GM23338 (cell line): Measurements from ENCODE around the gene OR6C6. TPM values are rescaled to one million over a fixed set of nuclear protein-coding genes. Genes with fewer than 3 reads are reported as not detected.

Source experiments
- ATAC-seq: fragments of 200-7000 bp; cut with Tn5 transposase; 3 replicates; pipeline ENCODE4 v1.9.1; 2020
- DNase-seq: peaks from one replicate; pipeline ENCODE4 v3.0.0-alpha.2; 2015; ENCODE audit warnings: low spot score
- H2AFZ ChIP-seq: fragments of 200-600 bp; sonication (generic); 2 replicates; pipeline ENCODE4 v1.8.0; 2016; ENCODE audit warnings: antibody characterized with exemption, mild to moderate bottlenecking, moderate library complexity
- H3F3A ChIP-seq: fragments of 200-600 bp; sonication (generic); replicated peaks from 2 replicates; pipeline ENCODE4 v1.8.0; 2017; ENCODE audit warnings: antibody characterized with exemption, mixed run types, low read depth
- H3K27ac ChIP-seq: fragments of 200-600 bp; sonication (generic); 2 replicates; pipeline ENCODE4 v1.6.1; 2016; ENCODE audit warnings: low read depth
- H3K27me3 ChIP-seq: fragments of 200-600 bp; sonication (generic); 2 replicates; pipeline ENCODE4 v1.8.0; 2016; ENCODE audit warnings: mild to moderate bottlenecking, mixed run types, moderate library complexity; ENCODE audit not compliant: insufficient read depth
- H3K36me3 ChIP-seq: fragments of 200-600 bp; sonication (generic); 2 replicates; pipeline ENCODE4 v1.8.0; 2016; ENCODE audit warnings: mild to moderate bottlenecking; ENCODE audit not compliant: insufficient read depth
- H3K4me1 ChIP-seq: fragments of 200-600 bp; sonication (generic); 2 replicates; pipeline ENCODE4 v1.8.0; 2016; ENCODE audit warnings: mild to moderate bottlenecking, moderate library complexity; ENCODE audit not compliant: insufficient read depth
- H3K4me2 ChIP-seq: fragments of 200-600 bp; sonication (generic); 2 replicates; pipeline ENCODE4 v1.7.1; 2017; ENCODE audit warnings: mixed run types
- H3K4me3 ChIP-seq: fragments of 200-600 bp; sonication (generic); 2 replicates; pipeline ENCODE4 v1.6.1; 2016; ENCODE audit warnings: mixed run types
- H3K79me2 ChIP-seq: fragments of 200-600 bp; sonication (generic); replicated peaks from 2 replicates; pipeline ENCODE4 v1.8.0; 2017; ENCODE audit warnings: mild to moderate bottlenecking; ENCODE audit not compliant: insufficient read depth
- H3K9me2 ChIP-seq: fragments of 200-600 bp; sonication (generic); 2 replicates; pipeline ENCODE4 v1.8.0; 2017; ENCODE audit not compliant: insufficient read depth
- H4K20me1 ChIP-seq: fragments of 200-600 bp; sonication (generic); replicated peaks from 2 replicates; pipeline ENCODE4 v1.8.0; 2017; ENCODE audit warnings: mild to moderate bottlenecking; ENCODE audit not compliant: insufficient read depth
- H3K27ac Mint-ChIP-seq: 2 replicates; pipeline ENCODE4 v1.8.0; 2020; ENCODE audit warnings: inconsistent platforms, mild to moderate bottlenecking, moderate library complexity, mixed read lengths
- H3K27me3 Mint-ChIP-seq: 3 replicates; pipeline ENCODE4 v1.8.0; 2022; ENCODE audit warnings: low read depth, mild to moderate bottlenecking, moderate library complexity, mixed read lengths, inconsistent platforms; ENCODE audit not compliant: insufficient read depth, poor library complexity
- H3K36me3 Mint-ChIP-seq: 3 replicates; pipeline ENCODE4 v1.8.0; 2021; ENCODE audit warnings: low read depth, mild to moderate bottlenecking, inconsistent platforms, moderate library complexity, mixed read lengths
- H3K4me1 Mint-ChIP-seq: 3 replicates; pipeline ENCODE4 v1.8.0; 2020; ENCODE audit warnings: mild to moderate bottlenecking, inconsistent platforms, mixed read lengths
- H3K4me3 Mint-ChIP-seq: 3 replicates; pipeline ENCODE4 v1.8.0; 2021; ENCODE audit warnings: moderate library complexity, mild to moderate bottlenecking, inconsistent platforms, mixed read lengths
- H3K9me3 Mint-ChIP-seq: 3 replicates; pipeline ENCODE4 v1.8.0; 2020; ENCODE audit warnings: moderate library complexity, mild to moderate bottlenecking, inconsistent platforms, mixed read lengths
- CREB1 ChIP-seq: fragments of 250-450 bp; sonication (Bioruptor Pico); IDR thresholded peaks from 2 replicates; pipeline ENCODE4 v1.5.0; 2020; ENCODE audit warnings: low read depth, mild to moderate bottlenecking, moderate library complexity
- EZH2 ChIP-seq: fragments of 200-600 bp; sonication (generic); IDR thresholded peaks from one replicate; pipeline ENCODE4 v1.8.0; 2017; ENCODE audit warnings: antibody characterized with exemption, mild to moderate bottlenecking, low read depth; ENCODE audit not compliant: unreplicated experiment
- EZH2phosphoT487 ChIP-seq: fragments of 200-600 bp; sonication (generic); IDR thresholded peaks from one replicate; pipeline ENCODE4 v1.8.1; 2018; ENCODE audit warnings: antibody characterized with exemption; ENCODE audit not compliant: unreplicated experiment
- JUNB ChIP-seq: IDR thresholded peaks from one replicate; pipeline ENCODE4 v1.6.1; 2016; ENCODE audit warnings: antibody characterized with exemption; ENCODE audit not compliant: unreplicated experiment
- NANOG ChIP-seq: IDR thresholded peaks from 2 replicates; pipeline ENCODE4 v1.6.1; 2016; ENCODE audit warnings: antibody characterized with exemption, borderline replicate concordance
- POLR2AphosphoS5 ChIP-seq: IDR thresholded peaks from 2 replicates; pipeline ENCODE4 v1.6.1; 2016; ENCODE audit warnings: antibody characterized with exemption, low read depth
- STAT1 ChIP-seq: IDR thresholded peaks from one replicate; pipeline ENCODE4 v1.6.1; 2016; ENCODE audit warnings: antibody characterized with exemption; ENCODE audit not compliant: unreplicated experiment
- ZNF114 ChIP-seq: fragments of 250-450 bp; sonication (Bioruptor Pico); IDR thresholded peaks from 2 replicates; pipeline ENCODE4 v1.5.0; 2020; ENCODE audit warnings: mild to moderate bottlenecking, moderate library complexity
- ZNF331 ChIP-seq: fragments of 250-450 bp; sonication (Bioruptor Pico); IDR thresholded peaks from 2 replicates; pipeline ENCODE4 v1.5.0; 2020; ENCODE audit warnings: low read depth, mild to moderate bottlenecking, moderate library complexity
- polyA plus RNA-seq: library from polyadenylated mRNA; unstranded; fragments of >200 nt; fragmentation: Nextera tagmentation; extraction: Ambion mirVana; gene quantifications from 2 replicates; pipeline ENCODE4 v1.2.1, GENCODE V29; 2016
- total RNA-seq: library from RNA; depleted of rRNA; stranded (reverse); fragments of >200 nt; shearing (Covaris generic); gene quantifications from 2 replicates; pipeline ENCODE4 v1.2.3, GENCODE V29; 2014
- TF ChIP-seq, protein P1 (sequence below): IDR thresholded peaks from 2 replicates; pipeline ENCODE4 v1.6.1; 2016; ENCODE audit warnings: antibody characterized with exemption
- TF ChIP-seq, protein P2 (sequence below): IDR thresholded peaks from one replicate; pipeline ENCODE4 v1.6.1; 2018; ENCODE audit warnings: antibody characterized with exemption; ENCODE audit not compliant: unreplicated experiment
- TF ChIP-seq, protein P3 (sequence below), 2 experiments: fragments of 200-600 bp in 1 of 2; sonication (generic) in 1 of 2; conservative IDR thresholded peaks; 2 replicates each; pipeline versions ENCODE4 v1.5.1 to v1.6.1; 2016 to 2017; ENCODE audit warnings: antibody characterized with exemption in 2 of 2, low read depth in 2 of 2, mild to moderate bottlenecking in 2 of 2, moderate library complexity in 1 of 2
- TF ChIP-seq, protein P4 (sequence below): fragments of 250-450 bp; sonication (Bioruptor Pico); IDR thresholded peaks from 2 replicates; pipeline ENCODE4 v1.5.0; 2020; ENCODE audit warnings: mild to moderate bottlenecking, moderate library complexity

OR6C6 gene
- total and polyA plus RNA-seq, 2 experiments from 2014 or later: not detected

DNA sequence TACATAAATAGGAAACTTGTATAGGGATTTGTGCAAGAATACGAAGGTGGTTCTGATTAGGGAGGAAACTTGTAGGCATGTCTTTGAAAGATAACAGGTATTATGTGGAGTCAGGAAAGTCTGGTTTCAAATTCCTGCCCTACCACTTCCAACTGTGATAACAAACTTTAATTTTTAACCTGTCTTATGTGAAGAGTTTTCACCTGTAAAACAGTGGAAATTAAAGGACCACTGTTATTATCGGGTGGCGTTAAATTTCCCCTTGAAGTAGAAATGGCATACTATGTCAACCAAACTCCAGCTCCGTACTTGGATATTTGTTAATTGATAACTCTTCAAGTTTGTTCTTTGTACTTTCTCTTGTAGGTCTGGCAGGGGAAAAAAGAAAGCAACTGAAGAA, 23.8 kb upstream of the OR6C6 start:
- TF ChIP-seq NANOG (no peak), STAT1 (no peak), CREB1 (CRISPR knock-in tag) (no peak), EZH2 (no peak), ZNF331 (CRISPR knock-in tag) (no peak), ZNF114 (CRISPR knock-in tag) (no peak), POLR2AphosphoS5 (no peak), JUNB (no peak), EZH2phosphoT487 (no peak)
- TF ChIP-seq, protein P1, sequence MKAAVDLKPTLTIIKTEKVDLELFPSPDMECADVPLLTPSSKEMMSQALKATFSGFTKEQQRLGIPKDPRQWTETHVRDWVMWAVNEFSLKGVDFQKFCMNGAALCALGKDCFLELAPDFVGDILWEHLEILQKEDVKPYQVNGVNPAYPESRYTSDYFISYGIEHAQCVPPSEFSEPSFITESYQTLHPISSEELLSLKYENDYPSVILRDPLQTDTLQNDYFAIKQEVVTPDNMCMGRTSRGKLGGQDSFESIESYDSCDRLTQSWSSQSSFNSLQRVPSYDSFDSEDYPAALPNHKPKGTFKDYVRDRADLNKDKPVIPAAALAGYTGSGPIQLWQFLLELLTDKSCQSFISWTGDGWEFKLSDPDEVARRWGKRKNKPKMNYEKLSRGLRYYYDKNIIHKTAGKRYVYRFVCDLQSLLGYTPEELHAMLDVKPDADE: no peak
- TF ChIP-seq, protein P2, sequence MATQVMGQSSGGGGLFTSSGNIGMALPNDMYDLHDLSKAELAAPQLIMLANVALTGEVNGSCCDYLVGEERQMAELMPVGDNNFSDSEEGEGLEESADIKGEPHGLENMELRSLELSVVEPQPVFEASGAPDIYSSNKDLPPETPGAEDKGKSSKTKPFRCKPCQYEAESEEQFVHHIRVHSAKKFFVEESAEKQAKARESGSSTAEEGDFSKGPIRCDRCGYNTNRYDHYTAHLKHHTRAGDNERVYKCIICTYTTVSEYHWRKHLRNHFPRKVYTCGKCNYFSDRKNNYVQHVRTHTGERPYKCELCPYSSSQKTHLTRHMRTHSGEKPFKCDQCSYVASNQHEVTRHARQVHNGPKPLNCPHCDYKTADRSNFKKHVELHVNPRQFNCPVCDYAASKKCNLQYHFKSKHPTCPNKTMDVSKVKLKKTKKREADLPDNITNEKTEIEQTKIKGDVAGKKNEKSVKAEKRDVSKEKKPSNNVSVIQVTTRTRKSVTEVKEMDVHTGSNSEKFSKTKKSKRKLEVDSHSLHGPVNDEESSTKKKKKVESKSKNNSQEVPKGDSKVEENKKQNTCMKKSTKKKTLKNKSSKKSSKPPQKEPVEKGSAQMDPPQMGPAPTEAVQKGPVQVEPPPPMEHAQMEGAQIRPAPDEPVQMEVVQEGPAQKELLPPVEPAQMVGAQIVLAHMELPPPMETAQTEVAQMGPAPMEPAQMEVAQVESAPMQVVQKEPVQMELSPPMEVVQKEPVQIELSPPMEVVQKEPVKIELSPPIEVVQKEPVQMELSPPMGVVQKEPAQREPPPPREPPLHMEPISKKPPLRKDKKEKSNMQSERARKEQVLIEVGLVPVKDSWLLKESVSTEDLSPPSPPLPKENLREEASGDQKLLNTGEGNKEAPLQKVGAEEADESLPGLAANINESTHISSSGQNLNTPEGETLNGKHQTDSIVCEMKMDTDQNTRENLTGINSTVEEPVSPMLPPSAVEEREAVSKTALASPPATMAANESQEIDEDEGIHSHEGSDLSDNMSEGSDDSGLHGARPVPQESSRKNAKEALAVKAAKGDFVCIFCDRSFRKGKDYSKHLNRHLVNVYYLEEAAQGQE: no peak
- TF ChIP-seq, protein P3, sequence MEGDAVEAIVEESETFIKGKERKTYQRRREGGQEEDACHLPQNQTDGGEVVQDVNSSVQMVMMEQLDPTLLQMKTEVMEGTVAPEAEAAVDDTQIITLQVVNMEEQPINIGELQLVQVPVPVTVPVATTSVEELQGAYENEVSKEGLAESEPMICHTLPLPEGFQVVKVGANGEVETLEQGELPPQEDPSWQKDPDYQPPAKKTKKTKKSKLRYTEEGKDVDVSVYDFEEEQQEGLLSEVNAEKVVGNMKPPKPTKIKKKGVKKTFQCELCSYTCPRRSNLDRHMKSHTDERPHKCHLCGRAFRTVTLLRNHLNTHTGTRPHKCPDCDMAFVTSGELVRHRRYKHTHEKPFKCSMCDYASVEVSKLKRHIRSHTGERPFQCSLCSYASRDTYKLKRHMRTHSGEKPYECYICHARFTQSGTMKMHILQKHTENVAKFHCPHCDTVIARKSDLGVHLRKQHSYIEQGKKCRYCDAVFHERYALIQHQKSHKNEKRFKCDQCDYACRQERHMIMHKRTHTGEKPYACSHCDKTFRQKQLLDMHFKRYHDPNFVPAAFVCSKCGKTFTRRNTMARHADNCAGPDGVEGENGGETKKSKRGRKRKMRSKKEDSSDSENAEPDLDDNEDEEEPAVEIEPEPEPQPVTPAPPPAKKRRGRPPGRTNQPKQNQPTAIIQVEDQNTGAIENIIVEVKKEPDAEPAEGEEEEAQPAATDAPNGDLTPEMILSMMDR (conservative IDR thresholded peaks at IDR 0.05; ENCODE audit: low read depth in 2 of 2): no peak
- TF ChIP-seq, protein P4, sequence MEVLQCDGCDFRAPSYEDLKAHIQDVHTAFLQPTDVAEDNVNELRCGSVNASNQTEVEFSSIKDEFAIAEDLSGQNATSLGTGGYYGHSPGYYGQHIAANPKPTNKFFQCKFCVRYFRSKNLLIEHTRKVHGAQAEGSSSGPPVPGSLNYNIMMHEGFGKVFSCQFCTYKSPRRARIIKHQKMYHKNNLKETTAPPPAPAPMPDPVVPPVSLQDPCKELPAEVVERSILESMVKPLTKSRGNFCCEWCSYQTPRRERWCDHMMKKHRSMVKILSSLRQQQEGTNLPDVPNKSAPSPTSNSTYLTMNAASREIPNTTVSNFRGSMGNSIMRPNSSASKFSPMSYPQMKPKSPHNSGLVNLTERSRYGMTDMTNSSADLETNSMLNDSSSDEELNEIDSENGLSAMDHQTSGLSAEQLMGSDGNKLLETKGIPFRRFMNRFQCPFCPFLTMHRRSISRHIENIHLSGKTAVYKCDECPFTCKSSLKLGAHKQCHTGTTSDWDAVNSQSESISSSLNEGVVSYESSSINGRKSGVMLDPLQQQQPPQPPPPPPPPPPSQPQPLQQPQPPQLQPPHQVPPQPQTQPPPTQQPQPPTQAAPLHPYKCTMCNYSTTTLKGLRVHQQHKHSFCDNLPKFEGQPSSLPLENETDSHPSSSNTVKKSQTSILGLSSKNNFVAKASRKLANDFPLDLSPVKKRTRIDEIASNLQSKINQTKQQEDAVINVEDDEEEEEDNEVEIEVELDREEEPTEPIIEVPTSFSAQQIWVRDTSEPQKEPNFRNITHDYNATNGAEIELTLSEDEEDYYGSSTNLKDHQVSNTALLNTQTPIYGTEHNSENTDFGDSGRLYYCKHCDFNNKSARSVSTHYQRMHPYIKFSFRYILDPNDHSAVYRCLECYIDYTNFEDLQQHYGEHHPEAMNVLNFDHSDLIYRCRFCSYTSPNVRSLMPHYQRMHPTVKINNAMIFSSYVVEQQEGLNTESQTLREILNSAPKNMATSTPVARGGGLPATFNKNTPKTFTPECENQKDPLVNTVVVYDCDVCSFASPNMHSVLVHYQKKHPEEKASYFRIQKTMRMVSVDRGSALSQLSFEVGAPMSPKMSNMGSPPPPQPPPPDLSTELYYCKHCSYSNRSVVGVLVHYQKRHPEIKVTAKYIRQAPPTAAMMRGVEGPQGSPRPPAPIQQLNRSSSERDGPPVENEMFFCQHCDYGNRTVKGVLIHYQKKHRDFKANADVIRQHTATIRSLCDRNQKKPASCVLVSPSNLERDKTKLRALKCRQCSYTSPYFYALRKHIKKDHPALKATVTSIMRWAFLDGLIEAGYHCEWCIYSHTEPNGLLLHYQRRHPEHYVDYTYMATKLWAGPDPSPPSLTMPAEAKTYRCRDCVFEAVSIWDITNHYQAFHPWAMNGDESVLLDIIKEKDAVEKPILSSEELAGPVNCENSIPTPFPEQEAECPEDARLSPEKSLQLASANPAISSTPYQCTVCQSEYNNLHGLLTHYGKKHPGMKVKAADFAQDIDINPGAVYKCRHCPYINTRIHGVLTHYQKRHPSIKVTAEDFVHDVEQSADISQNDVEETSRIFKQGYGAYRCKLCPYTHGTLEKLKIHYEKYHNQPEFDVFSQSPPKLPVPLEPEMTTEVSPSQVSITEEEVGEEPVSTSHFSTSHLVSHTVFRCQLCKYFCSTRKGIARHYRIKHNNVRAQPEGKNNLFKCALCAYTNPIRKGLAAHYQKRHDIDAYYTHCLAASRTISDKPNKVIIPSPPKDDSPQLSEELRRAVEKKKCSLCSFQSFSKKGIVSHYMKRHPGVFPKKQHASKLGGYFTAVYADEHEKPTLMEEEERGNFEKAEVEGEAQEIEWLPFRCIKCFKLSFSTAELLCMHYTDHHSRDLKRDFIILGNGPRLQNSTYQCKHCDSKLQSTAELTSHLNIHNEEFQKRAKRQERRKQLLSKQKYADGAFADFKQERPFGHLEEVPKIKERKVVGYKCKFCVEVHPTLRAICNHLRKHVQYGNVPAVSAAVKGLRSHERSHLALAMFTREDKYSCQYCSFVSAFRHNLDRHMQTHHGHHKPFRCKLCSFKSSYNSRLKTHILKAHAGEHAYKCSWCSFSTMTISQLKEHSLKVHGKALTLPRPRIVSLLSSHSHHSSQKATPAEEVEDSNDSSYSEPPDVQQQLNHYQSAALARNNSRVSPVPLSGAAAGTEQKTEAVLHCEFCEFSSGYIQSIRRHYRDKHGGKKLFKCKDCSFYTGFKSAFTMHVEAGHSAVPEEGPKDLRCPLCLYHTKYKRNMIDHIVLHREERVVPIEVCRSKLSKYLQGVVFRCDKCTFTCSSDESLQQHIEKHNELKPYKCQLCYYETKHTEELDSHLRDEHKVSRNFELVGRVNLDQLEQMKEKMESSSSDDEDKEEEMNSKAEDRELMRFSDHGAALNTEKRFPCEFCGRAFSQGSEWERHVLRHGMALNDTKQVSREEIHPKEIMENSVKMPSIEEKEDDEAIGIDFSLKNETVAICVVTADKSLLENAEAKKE (CRISPR knock-in tag): no peak
- Histone ChIP-seq H3K9me2 (0 out of 2 replicates have a peak, but pooled peaks cover 2% of the 10 kb centered on the region), H3K27me3 (no peaks in the 10 kb centered on the region), H4K20me1 (no peaks in the 10 kb centered on the region), H3K79me2 (no peaks in the 10 kb centered on the region), H3F3A (no peaks in the 10 kb centered on the region), H3K4me3 (no peak overlapping the region), H3K4me2 (no peak overlapping the region), H3K4me1 (no peaks in the 10 kb centered on the region), H3K36me3 (no peaks in the 10 kb centered on the region), H3K27ac (no peak overlapping the region), H2AFZ (no peak overlapping the region)
- ATAC-seq (no peak), DNase-seq (no peak)
- no peak overlapping the region for H3K4me3 Mint-ChIP-seq
- H3K36me3 Mint-ChIP-seq: no peaks in the 10 kb centered on the region
- H3K4me1 Mint-ChIP-seq: no peaks in the 10 kb centered on the region
- H3K27me3 Mint-ChIP-seq: no peaks in the 10 kb centered on the region
- no peaks in the 10 kb centered on the region for H3K9me3 Mint-ChIP-seq
- H3K27ac Mint-ChIP-seq: no peak overlapping the region
